Measurements from ENCODE around the gene STPG2.

- TF ChIP-seq CTCF (IDR thresholded peaks at IDR 0.05 in 4 of 5, conservative IDR thresholded peaks at IDR 0.05 in 1 of 5) (no peak), POLR2A (IDR thresholded peaks at IDR 0.05) (no peak)
Measured at GRCh38 chr4:98027827-98028226, 115.4 kb downstream of the STPG2 start.
